ENCODE results near the gene SLC22A5.

The SLC22A5 gene

GRCh38 chr5:132342291-132343180, 27.0 kb upstream of the SLC22A5 start:
- no peak for DNase-seq
- Histone ChIP-seq H3K9me3 (ENCODE audit: control insufficient read depth, low read length) (no peaks in the 10 kb centered on the region), H3K36me3 (ENCODE audit: control insufficient read depth, insufficient read depth, low read length) (no peaks in the 10 kb centered on the region), H3K4me1 (ENCODE audit: control insufficient read depth, insufficient read depth, low read length, poor library complexity, severe bottlenecking) (no peaks in the 10 kb centered on the region), H3K27ac (ENCODE audit: insufficient read depth, low read length, poor library complexity, severe bottlenecking) (no peak overlapping the region), H3K4me3 (ENCODE audit: insufficient read depth, low read depth, low read length, poor library complexity, severe bottlenecking) (no peak overlapping the region), H3K27me3 (replicated peaks; ENCODE audit: control insufficient read depth, insufficient read depth, low read length, poor library complexity, severe bottlenecking) (no peaks in the 10 kb centered on the region)

- Histone ChIP-seq H3K27me3 (replicated peaks; ENCODE audit: control insufficient read depth, insufficient read depth, low read length, poor library complexity, severe bottlenecking) (no peaks in the 10 kb centered on the region), H3K4me3 (ENCODE audit: insufficient read depth, low read depth, low read length, poor library complexity, severe bottlenecking) (no peak overlapping the region), H3K27ac (ENCODE audit: insufficient read depth, low read length, poor library complexity, severe bottlenecking) (no peak overlapping the region), H3K36me3 (ENCODE audit: control insufficient read depth, insufficient read depth, low read length) (no peaks in the 10 kb centered on the region), H3K9me3 (ENCODE audit: control insufficient read depth, low read length) (no peaks in the 10 kb centered on the region), H3K4me1 (ENCODE audit: control insufficient read depth, insufficient read depth, low read length, poor library complexity, severe bottlenecking) (no peaks in the 10 kb centered on the region)
- no peak for DNase-seq
Observed at GRCh38 chr5:132344775-132345514, 24.6 kb upstream of the SLC22A5 start.

GRCh38 chr5:132353486-132353995, 16.0 kb upstream of the SLC22A5 start:
- H3K9me3 ChIP-seq (ENCODE audit: control insufficient read depth, low read length): no peaks in the 10 kb centered on the region
- H3K4me1 ChIP-seq (ENCODE audit: control insufficient read depth, insufficient read depth, low read length, poor library complexity, severe bottlenecking): no peaks in the 10 kb centered on the region
- no peak for DNase-seq
- no peaks in the 10 kb centered on the region for H3K27me3 ChIP-seq (replicated peaks; ENCODE audit: control insufficient read depth, insufficient read depth, low read length, poor library complexity, severe bottlenecking)
- H3K36me3 ChIP-seq (ENCODE audit: control insufficient read depth, insufficient read depth, low read length): no peaks in the 10 kb centered on the region
- no peak overlapping the region for H3K27ac ChIP-seq (ENCODE audit: insufficient read depth, low read length, poor library complexity, severe bottlenecking)
- H3K4me3 ChIP-seq (ENCODE audit: insufficient read depth, low read depth, low read length, poor library complexity, severe bottlenecking): no peak overlapping the region

GRCh38 chr5:132354381-132355139, 14.9 kb upstream of the SLC22A5 start:
- Histone ChIP-seq H3K4me1 (ENCODE audit: control insufficient read depth, insufficient read depth, low read length, poor library complexity, severe bottlenecking) (no peaks in the 10 kb centered on the region), H3K27ac (ENCODE audit: insufficient read depth, low read length, poor library complexity, severe bottlenecking) (no peak overlapping the region), H3K9me3 (ENCODE audit: control insufficient read depth, low read length) (no peaks in the 10 kb centered on the region), H3K36me3 (ENCODE audit: control insufficient read depth, insufficient read depth, low read length) (no peaks in the 10 kb centered on the region), H3K4me3 (ENCODE audit: insufficient read depth, low read depth, low read length, poor library complexity, severe bottlenecking) (no peak overlapping the region), H3K27me3 (replicated peaks; ENCODE audit: control insufficient read depth, insufficient read depth, low read length, poor library complexity, severe bottlenecking) (no peaks in the 10 kb centered on the region)
- no peak for DNase-seq

GRCh38 chr5:132355140-132355765, 14.3 kb upstream of the SLC22A5 start:
- Histone ChIP-seq H3K4me1 (ENCODE audit: control insufficient read depth, insufficient read depth, low read length, poor library complexity, severe bottlenecking) (no peaks in the 10 kb centered on the region), H3K27me3 (replicated peaks; ENCODE audit: control insufficient read depth, insufficient read depth, low read length, poor library complexity, severe bottlenecking) (no peaks in the 10 kb centered on the region), H3K27ac (ENCODE audit: insufficient read depth, low read length, poor library complexity, severe bottlenecking) (no peak overlapping the region), H3K9me3 (ENCODE audit: control insufficient read depth, low read length) (no peaks in the 10 kb centered on the region), H3K4me3 (ENCODE audit: insufficient read depth, low read depth, low read length, poor library complexity, severe bottlenecking) (no peak overlapping the region), H3K36me3 (ENCODE audit: control insufficient read depth, insufficient read depth, low read length) (no peaks in the 10 kb centered on the region)
- DNase-seq: no peak

GRCh38 chr5:132358775-132359174, 10.7 kb upstream of the SLC22A5 start:
- H3K36me3 ChIP-seq (ENCODE audit: control insufficient read depth, insufficient read depth, low read length): no peaks in the 10 kb centered on the region
- H3K9me3 ChIP-seq (ENCODE audit: control insufficient read depth, low read length): no peaks in the 10 kb centered on the region
- no peak overlapping the region for H3K4me3 ChIP-seq (ENCODE audit: insufficient read depth, low read depth, low read length, poor library complexity, severe bottlenecking)
- no peak for DNase-seq
- H3K27me3 ChIP-seq (replicated peaks; ENCODE audit: control insufficient read depth, insufficient read depth, low read length, poor library complexity, severe bottlenecking): no peaks in the 10 kb centered on the region
- H3K27ac ChIP-seq (ENCODE audit: insufficient read depth, low read length, poor library complexity, severe bottlenecking): no peak overlapping the region
- no peaks in the 10 kb centered on the region for H3K4me1 ChIP-seq (ENCODE audit: control insufficient read depth, insufficient read depth, low read length, poor library complexity, severe bottlenecking)

GRCh38 chr5:132362086-132362485, 7.4 kb upstream of the SLC22A5 start:
- no peaks in the 10 kb centered on the region for H3K36me3 ChIP-seq (ENCODE audit: control insufficient read depth, insufficient read depth, low read length)
- no peak overlapping the region for H3K27ac ChIP-seq (ENCODE audit: insufficient read depth, low read length, poor library complexity, severe bottlenecking)
- DNase-seq: no peak

GRCh38 chr5:132363431-132364112, 5.9 kb upstream of the SLC22A5 start:
- no peaks in the 10 kb centered on the region for H3K36me3 ChIP-seq (ENCODE audit: control insufficient read depth, insufficient read depth, low read length)
- H3K27ac ChIP-seq (ENCODE audit: insufficient read depth, low read length, poor library complexity, severe bottlenecking): no peak overlapping the region
- no peaks in the 10 kb centered on the region for H3K9me3 ChIP-seq (ENCODE audit: control insufficient read depth, low read length)
- no peaks in the 10 kb centered on the region for H3K27me3 ChIP-seq (replicated peaks; ENCODE audit: control insufficient read depth, insufficient read depth, low read length, poor library complexity, severe bottlenecking)
- no peak for DNase-seq
- no peaks in the 10 kb centered on the region for H3K4me1 ChIP-seq (ENCODE audit: control insufficient read depth, insufficient read depth, low read length, poor library complexity, severe bottlenecking)
- H3K4me3 ChIP-seq (ENCODE audit: insufficient read depth, low read depth, low read length, poor library complexity, severe bottlenecking): no peak overlapping the region

More at GRCh38 chr5:132362086-132362485, 7.4 kb upstream of the SLC22A5 start:
- Histone ChIP-seq H3K27me3 (replicated peaks; ENCODE audit: control insufficient read depth, insufficient read depth, low read length, poor library complexity, severe bottlenecking) (no peaks in the 10 kb centered on the region), H3K4me3 (ENCODE audit: insufficient read depth, low read depth, low read length, poor library complexity, severe bottlenecking) (no peak overlapping the region), H3K4me1 (ENCODE audit: control insufficient read depth, insufficient read depth, low read length, poor library complexity, severe bottlenecking) (no peaks in the 10 kb centered on the region), H3K9me3 (ENCODE audit: control insufficient read depth, low read length) (no peaks in the 10 kb centered on the region)

GRCh38 chr5:132364319-132364718, 5.2 kb upstream of the SLC22A5 start:
- no peaks in the 10 kb centered on the region for H3K4me1 ChIP-seq (ENCODE audit: control insufficient read depth, insufficient read depth, low read length, poor library complexity, severe bottlenecking)
- no peak for DNase-seq
- H3K4me3 ChIP-seq (ENCODE audit: insufficient read depth, low read depth, low read length, poor library complexity, severe bottlenecking): no peak overlapping the region
- no peak overlapping the region for H3K27ac ChIP-seq (ENCODE audit: insufficient read depth, low read length, poor library complexity, severe bottlenecking)
- no peaks in the 10 kb centered on the region for H3K27me3 ChIP-seq (replicated peaks; ENCODE audit: control insufficient read depth, insufficient read depth, low read length, poor library complexity, severe bottlenecking)
- no peaks in the 10 kb centered on the region for H3K9me3 ChIP-seq (ENCODE audit: control insufficient read depth, low read length)
- no peaks in the 10 kb centered on the region for H3K36me3 ChIP-seq (ENCODE audit: control insufficient read depth, insufficient read depth, low read length)

Data from effector memory CD4-positive, alpha-beta T cell (primary cell).